Astrocyte of the spinal cord (primary cell): ENCODE results near the gene CARHSP1.

Experiments used
- DNase-seq: peaks from one replicate; pipeline ENCODE4 v3.0.0; 2011; ENCODE audit warnings: low read depth, low spot score
- H3K4me3 ChIP-seq: 2 replicates; pipeline ENCODE4 v1.5.1; 2011; ENCODE audit warnings: low read depth, mild to moderate bottlenecking, low read length, moderate library complexity
- in situ Hi-C: cut with HindIII; loops from 2 replicates; pipeline ENCODE4 v1.10.0; 2017; ENCODE audit warnings: low sequenced_read_pairs
- TF ChIP-seq, protein P1 (sequence below): IDR thresholded peaks from 2 replicates; pipeline ENCODE4 v1.5.1; 2012; ENCODE audit warnings: low read depth, mild to moderate bottlenecking, low read length, inconsistent platforms

The CARHSP1 gene

DNA sequence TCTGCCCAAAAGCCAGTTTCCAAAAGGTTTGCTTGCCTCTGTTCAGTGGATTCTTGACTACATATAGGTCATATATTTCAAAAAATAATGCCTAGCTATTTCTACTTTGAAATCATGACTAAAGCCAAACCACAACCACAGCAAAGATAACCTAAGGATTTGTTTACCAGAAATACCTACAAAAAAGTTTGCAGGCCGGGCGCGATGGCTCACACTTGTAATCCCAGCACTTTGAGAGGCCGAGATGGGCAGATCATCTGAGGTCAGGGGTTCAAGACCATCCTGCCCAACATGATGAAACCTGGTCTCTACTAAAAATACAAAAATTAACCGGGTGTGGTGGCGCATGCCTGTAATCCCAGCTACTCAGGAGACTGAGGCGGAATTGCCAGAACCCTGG lies 15.2 kb downstream of the CARHSP1 start:
- in situ Hi-C loops = no loop called here
- H3K4me3 ChIP-seq = no peak overlapping the region
- TF ChIP-seq, protein P1, sequence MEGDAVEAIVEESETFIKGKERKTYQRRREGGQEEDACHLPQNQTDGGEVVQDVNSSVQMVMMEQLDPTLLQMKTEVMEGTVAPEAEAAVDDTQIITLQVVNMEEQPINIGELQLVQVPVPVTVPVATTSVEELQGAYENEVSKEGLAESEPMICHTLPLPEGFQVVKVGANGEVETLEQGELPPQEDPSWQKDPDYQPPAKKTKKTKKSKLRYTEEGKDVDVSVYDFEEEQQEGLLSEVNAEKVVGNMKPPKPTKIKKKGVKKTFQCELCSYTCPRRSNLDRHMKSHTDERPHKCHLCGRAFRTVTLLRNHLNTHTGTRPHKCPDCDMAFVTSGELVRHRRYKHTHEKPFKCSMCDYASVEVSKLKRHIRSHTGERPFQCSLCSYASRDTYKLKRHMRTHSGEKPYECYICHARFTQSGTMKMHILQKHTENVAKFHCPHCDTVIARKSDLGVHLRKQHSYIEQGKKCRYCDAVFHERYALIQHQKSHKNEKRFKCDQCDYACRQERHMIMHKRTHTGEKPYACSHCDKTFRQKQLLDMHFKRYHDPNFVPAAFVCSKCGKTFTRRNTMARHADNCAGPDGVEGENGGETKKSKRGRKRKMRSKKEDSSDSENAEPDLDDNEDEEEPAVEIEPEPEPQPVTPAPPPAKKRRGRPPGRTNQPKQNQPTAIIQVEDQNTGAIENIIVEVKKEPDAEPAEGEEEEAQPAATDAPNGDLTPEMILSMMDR = no peak
- no peak for DNase-seq

- TF ChIP-seq, protein P1 = no peak
- in situ Hi-C loops = no loop called here
- no peak overlapping the region for H3K4me3 ChIP-seq
- DNase-seq = no peak
Measured at GRCh38 chr16:8853150-8853549, 15.7 kb downstream of the CARHSP1 start.

DNA sequence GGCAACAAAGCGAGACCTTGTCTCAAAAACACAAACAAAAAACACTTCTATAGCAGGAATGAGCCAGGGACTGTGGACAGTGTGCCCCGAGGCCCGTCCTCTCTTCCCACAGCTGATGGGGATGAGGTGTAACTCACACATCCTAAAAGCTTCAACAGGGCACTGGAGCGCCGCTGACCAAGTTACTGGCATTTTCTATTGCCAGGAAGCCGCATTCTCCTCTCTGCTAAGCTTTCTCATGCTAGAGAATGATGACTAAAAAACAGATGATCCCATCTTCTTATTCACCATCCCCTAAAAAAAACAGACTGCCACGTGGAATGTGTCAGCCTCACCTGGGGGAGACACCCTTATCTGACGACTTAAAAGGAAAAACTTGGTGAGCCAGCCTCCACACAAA lies 16.3 kb downstream of the CARHSP1 start:
- H3K4me3 ChIP-seq = no peak overlapping the region
- TF ChIP-seq, protein P1 = no peak
- DNase-seq = no peak
- in situ Hi-C loops = no loop called here

GRCh38 chr16:8851761-8852403 lies 16.9 kb downstream of the CARHSP1 start:
- TF ChIP-seq, protein P1 = no peak
- in situ Hi-C loops = no loop called here
- H3K4me3 ChIP-seq = no peak overlapping the region
- no peak for DNase-seq

DNA sequence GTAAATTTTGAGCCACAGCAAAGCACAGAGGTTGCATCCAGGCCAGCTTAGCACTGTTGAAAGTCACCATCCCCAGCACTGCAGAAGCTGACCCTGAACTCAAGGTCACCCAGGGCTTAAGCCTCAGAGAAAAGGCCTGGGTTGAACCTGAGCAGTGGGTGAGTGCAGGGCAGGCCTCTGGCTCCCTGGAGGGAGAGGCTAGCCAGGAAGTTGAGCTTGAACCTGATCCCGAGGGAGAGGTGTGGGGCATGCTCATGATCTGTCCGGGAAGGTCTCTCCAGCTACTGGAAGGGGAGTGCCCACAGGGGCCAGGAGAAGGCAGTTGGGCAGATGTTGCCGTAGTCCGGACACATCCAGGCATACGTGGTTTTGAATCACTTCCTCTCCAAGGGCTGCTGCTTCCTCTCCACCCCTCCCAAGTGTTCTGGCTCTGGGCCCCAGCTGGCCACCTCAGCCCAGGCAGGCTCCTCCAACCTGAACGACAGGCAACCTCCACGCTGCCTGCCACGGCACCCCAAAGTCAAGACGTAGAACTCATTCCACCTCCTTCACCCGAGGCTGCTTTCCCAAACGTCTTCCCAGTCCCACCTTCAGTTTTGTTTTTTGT lies 18.4 kb downstream of the CARHSP1 start:
- peak; percentile 65 for DNase-seq
- no peak overlapping the region for H3K4me3 ChIP-seq
- TF ChIP-seq, protein P1 = no peak
- in situ Hi-C loops = no loop called here

DNA sequence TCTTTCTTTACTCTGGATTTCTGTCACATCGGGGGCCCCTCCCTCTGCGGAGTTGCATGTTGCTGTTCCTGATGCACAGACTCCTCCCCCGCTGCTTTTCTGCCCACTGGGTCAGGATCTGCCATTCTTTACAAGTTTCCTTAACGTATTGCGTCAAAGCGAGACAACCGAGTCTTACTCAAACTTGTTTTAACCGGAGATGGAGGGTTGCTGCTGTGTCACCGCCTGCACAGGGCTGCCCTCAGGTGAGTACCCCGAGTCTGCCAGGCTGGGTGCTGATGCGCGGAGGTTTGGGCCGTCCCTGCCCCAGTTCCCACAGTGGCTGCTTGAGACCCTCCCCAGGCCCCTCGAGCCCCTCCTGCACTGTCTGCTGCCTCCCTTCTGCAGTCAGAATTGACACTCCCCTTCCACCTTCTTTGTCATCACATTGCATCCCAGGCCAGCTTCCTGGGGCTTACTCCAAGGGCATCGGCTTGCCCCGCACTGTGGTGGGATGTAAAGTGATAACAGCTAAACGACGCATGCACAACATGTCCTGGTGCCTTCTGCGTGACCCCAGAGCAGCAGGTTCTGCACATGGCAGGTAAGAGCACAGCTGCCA lies 19.3 kb downstream of the CARHSP1 start:
- TF ChIP-seq, protein P1 = no peak
- no peak overlapping the region for H3K4me3 ChIP-seq
- in situ Hi-C loops = no loop called here
- DNase-seq = peak; percentile 77
